Fibroblast of mammary gland (primary cell): Measurements from ENCODE around the gene ZSCAN5B.
A peak's percentile ranks its signal among the peaks of the same experiment; 100 is the strongest.

ENCODE experiments used
- DNase-seq: peaks from one replicate; pipeline ENCODE4 v3.0.0-alpha.2; 2010; ENCODE audit warnings: low read depth
- H3K4me3 ChIP-seq: 2 replicates; pipeline ENCODE4 v1.5.1; 2011; ENCODE audit warnings: low read depth, mild to moderate bottlenecking, low read length, moderate library complexity; ENCODE audit not compliant: control insufficient read depth
- CTCF ChIP-seq: conservative IDR thresholded peaks from 2 replicates; pipeline ENCODE4 v1.5.1; 2011; ENCODE audit warnings: low read depth, low read length, inconsistent platforms; ENCODE audit not compliant: control insufficient read depth, insufficient read depth

Gene ZSCAN5B

GRCh38 chr19:56174086-56174485 is 23.5 kb downstream of the ZSCAN5B start:
- TF ChIP-seq CTCF: no peak
- no peak for DNase-seq
- no peak overlapping the region for H3K4me3 ChIP-seq

- no peak overlapping the region for H3K4me3 ChIP-seq
- peak; percentile 92 for DNase-seq
- no peak for TF ChIP-seq CTCF
Measured at GRCh38 chr19:56170261-56170660, 27.3 kb downstream of the ZSCAN5B start.

DNA sequence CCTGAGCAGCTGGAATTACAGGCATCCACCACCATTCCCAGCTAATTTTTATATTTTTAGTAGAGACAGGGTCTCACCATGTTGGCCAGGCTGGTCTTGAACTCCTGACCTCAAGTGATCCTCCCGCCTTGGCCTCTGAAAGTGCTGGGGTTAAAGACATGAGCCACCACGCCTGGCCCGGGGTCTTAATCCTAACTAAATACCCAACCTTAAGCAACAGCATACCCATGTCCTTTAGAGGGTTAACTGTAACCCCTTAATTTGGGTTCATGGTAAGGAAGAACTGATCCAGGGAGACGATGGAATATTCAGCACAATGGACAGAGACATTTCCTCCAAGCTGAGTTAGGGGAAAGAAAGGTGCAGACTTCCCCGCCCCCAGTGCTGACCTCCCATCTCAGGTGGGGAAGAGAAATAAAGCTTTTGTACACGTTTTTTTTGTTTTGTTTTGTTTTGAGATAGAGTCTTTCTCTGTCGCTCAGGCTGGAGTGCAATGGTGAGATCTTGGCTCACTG is 30.5 kb downstream of the ZSCAN5B start:
- TF ChIP-seq CTCF: no peak
- no peak overlapping the region for H3K4me3 ChIP-seq
- peak; percentile 13 for DNase-seq

- H3K4me3 ChIP-seq: no peak overlapping the region
- TF ChIP-seq CTCF: no peak
- DNase-seq: no peak
Measured at GRCh38 chr19:56163097-56163496, 34.5 kb downstream of the ZSCAN5B start.

GRCh38 chr19:56162258-56162657 is 35.3 kb downstream of the ZSCAN5B start:
- no peak overlapping the region for H3K4me3 ChIP-seq
- TF ChIP-seq CTCF: no peak
- no peak for DNase-seq

- no peak for DNase-seq
- no peak for TF ChIP-seq CTCF
Measured at GRCh38 chr19:56161534-56161933, 36.0 kb downstream of the ZSCAN5B start.

More at GRCh38 chr19:56161534-56161933, 36.0 kb downstream of the ZSCAN5B start:
- no peak overlapping the region for H3K4me3 ChIP-seq
